Spleen (tissue), 11 donors: ENCODE results near the gene NOTUM. TPM values are rescaled to one million over a fixed set of nuclear protein-coding genes. Genes with fewer than 3 reads are reported as not detected.

Source experiments
- DNase-seq: peaks from one replicate; pipeline ENCODE4 v3.0.0-alpha.2; 2020
- H3K27ac ChIP-seq, 8 donors: fragments of 200-600 bp; sonication (generic) in 7 of 8; 1 replicate in 4 of 8; 2 replicates in 4 of 8; pipeline versions ENCODE4 v1.5.0 to v1.8.0; 2016 to 2021; ENCODE audit warnings: inconsistent platforms in 4 of 8, mild to moderate bottlenecking in 4 of 8, moderate library complexity in 1 of 8
- H3K27me3 ChIP-seq, 7 donors: fragments of 200-600 bp; sonication (generic) in 6 of 7; replicated peaks in 1 of 7; 1 replicate in 4 of 7; 2 replicates in 3 of 7; pipeline versions ENCODE4 v1.5.0 to v1.8.0; 2016 to 2021; ENCODE audit warnings: inconsistent platforms in 3 of 7, mild to moderate bottlenecking in 1 of 7
- H3K36me3 ChIP-seq, 6 donors: fragments of 200-600 bp; sonication (generic) in 5 of 6; 1 replicate in 4 of 6; 2 replicates in 2 of 6; pipeline versions ENCODE4 v1.5.0 to v1.8.0; 2016 to 2021; ENCODE audit warnings: inconsistent platforms in 2 of 6
- H3K4me1 ChIP-seq, 6 donors: fragments of 200-600 bp; sonication (generic) in 5 of 6; 1 replicate in 3 of 6; 2 replicates in 3 of 6; pipeline versions ENCODE4 v1.5.0 to v1.8.0; 2016 to 2021; ENCODE audit warnings: inconsistent platforms in 3 of 6
- H3K4me3 ChIP-seq, 8 donors: fragments of 200-600 bp; sonication (generic) in 7 of 8; 1 replicate in 4 of 8; 2 replicates in 4 of 8; pipeline versions ENCODE4 v1.5.0 to v1.8.0; 2016 to 2021; ENCODE audit warnings: inconsistent platforms in 4 of 8, mild to moderate bottlenecking in 4 of 8, moderate library complexity in 2 of 8
- H3K9me3 ChIP-seq, 8 donors: fragments of 200-600 bp; sonication (generic) in 7 of 8; 1 replicate in 4 of 8; 2 replicates in 4 of 8; pipeline versions ENCODE4 v1.5.0 to v1.8.0; 2016 to 2021; ENCODE audit warnings: inconsistent platforms in 4 of 8
- POLR2A ChIP-seq, 3 donors: fragments of 450-650 bp; IDR thresholded peaks; one replicate each; pipeline ENCODE4 v1.5.1; 2017; ENCODE audit warnings: antibody characterized with exemption in 3 of 3, mild to moderate bottlenecking in 1 of 3
- POLR2AphosphoS5 ChIP-seq, 3 donors: sonication (generic); formaldehyde crosslinking; IDR thresholded peaks; one replicate each; pipeline ENCODE4 v1.5.1; 2017; ENCODE audit warnings: antibody characterized with exemption in 3 of 3
- WGBS, 5 donors: extraction: QIAGEN DNeasy Blood & Tissue Kit in 3 of 5; methylation state at CpG; one replicate each; pipeline versions ENCODE4 v1.1.5 to v1.1.7; 2013 to 2018; 5-methylcytosine and 5-hydroxymethylcytosine counted together
- intact Hi-C: fragments of 100-400 bp; cut with DNase I; formaldehyde crosslinking; loops from one replicate; pipeline ENCODE4 v1.15.0; 2023; ENCODE audit warnings: low total_unique reads
- polyA plus RNA-seq, 3 donors: library from polyadenylated mRNA; stranded (reverse); fragments of 200-250 nt; gene quantifications; one replicate each; pipeline ENCODE4 v1.2.1, GENCODE V29; 2013
- total RNA-seq, 7 donors: library from RNA; depleted of rRNA in 3 of 7; stranded (reverse); fragments of >200 nt in 3 of 7; fragmentation: NEBNext Ultra II Directional in 4 of 7; extraction: Animal tissue kit (Norgen Biotek cat#: 25700) in 4 of 7; gene quantifications; one replicate each; pipeline versions ENCODE4 v1.1.0 to v1.2.1, GENCODE V29; 2016 to 2021
- TF ChIP-seq, protein P1 (sequence below), 11 experiments: fragments of 200-600 bp in 7 of 11; fragments of 450-650 bp in 4 of 11; sonication (generic) in 4 of 11; IDR thresholded peaks in 8 of 11; conservative IDR thresholded peaks in 3 of 11; 1 replicate in 7 of 11; 2 replicates in 4 of 11; pipeline versions ENCODE4 v1.4.0 to v1.8.0; 2016 to 2021; ENCODE audit warnings: antibody characterized with exemption in 11 of 11, inconsistent platforms in 4 of 11, mild to moderate bottlenecking in 1 of 11
- donor health status: healthy with polysubstance abuse.
- donor health status: DM: no; HTN: no; CAD: no; lungs with moderate emphysema.
- donor health status: DM: no; HTN: no; CAD: no.
- donor health status: Bipolar disorder and iron deficiency.
- donor health status: healthy.
- donor health status: DM: no; HTN: no; CAD: no.
- donor health status: DM: yes; HTN: yes; CAD: no.

Gene NOTUM
- total and polyA plus RNA-seq, 10 donors, result 0.03 to 0.85 (median 0.11) TPM; not detected in 5

- Histone ChIP-seq H3K27ac (no peak within 1 kb of the TSS), H3K36me3 (no peaks in the 10 kb centered on the region), H3K9me3 (no peaks in the 10 kb centered on the region), H3K4me3 (no peak within 1 kb of the TSS), H3K27me3 (peaks cover 0 to 28% (median 0%) of the 10 kb centered on the region in 7 donors), H3K4me1 (no peaks in the 10 kb centered on the region)
- intact Hi-C loops, result loop anchor here (2.0 kb wide), 1 partner anchor 44 kb away; no protein-coding TSS in a partner anchor
- 80 to 95% (median 92%) methylated on average over 13 of the region's 13 CpGs for WGBS, 5 donors
- no peak for DNase-seq
- TF ChIP-seq, protein P1, sequence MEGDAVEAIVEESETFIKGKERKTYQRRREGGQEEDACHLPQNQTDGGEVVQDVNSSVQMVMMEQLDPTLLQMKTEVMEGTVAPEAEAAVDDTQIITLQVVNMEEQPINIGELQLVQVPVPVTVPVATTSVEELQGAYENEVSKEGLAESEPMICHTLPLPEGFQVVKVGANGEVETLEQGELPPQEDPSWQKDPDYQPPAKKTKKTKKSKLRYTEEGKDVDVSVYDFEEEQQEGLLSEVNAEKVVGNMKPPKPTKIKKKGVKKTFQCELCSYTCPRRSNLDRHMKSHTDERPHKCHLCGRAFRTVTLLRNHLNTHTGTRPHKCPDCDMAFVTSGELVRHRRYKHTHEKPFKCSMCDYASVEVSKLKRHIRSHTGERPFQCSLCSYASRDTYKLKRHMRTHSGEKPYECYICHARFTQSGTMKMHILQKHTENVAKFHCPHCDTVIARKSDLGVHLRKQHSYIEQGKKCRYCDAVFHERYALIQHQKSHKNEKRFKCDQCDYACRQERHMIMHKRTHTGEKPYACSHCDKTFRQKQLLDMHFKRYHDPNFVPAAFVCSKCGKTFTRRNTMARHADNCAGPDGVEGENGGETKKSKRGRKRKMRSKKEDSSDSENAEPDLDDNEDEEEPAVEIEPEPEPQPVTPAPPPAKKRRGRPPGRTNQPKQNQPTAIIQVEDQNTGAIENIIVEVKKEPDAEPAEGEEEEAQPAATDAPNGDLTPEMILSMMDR (IDR thresholded peaks at IDR 0.05 in 8 of 11, conservative IDR thresholded peaks at IDR 0.05 in 3 of 11), result no peak
- TF ChIP-seq POLR2A (IDR thresholded peaks at IDR 0.05) (no peak), POLR2AphosphoS5 (IDR thresholded peaks at IDR 0.05) (no peak)
Observed at GRCh38 chr17:81947189-81947588, 13.8 kb downstream of the NOTUM start, which contains the start of gene MYADML2. MYADML2 (minus strand) TSS chr17:81947233; CDS start chr17:81941741, 5,492 bp downstream.

DNA sequence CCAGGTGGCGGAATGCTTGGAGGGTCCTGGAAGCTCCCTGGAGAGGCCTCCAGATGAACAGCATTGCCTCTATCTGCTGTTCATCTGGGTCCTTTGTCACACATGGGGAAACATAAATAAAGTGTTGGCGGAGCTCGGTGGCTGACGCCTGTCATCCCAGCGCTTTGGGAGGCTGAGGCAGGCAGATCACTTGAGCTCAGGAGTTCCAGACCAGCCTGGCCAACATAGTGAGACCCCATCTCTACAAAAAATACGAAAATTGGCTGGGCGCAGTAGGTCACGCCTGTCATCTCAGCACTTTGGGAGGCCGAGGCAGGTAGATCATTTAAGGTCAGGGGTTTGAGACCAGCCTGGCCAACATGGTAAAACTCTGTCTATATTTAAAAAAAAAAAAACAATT, 16.1 kb downstream of the NOTUM start:
- no peaks in the 10 kb centered on the region for H3K36me3 ChIP-seq
- H3K4me1 ChIP-seq, result peaks cover 0 to 3% (median 0%) of the 10 kb centered on the region in 6 donors
- H3K27ac ChIP-seq, result no peak overlapping the region
- no peak for DNase-seq
- peaks cover 0 to 52% (median 14%) of the 10 kb centered on the region in 7 donors for H3K27me3 ChIP-seq
- WGBS, 5 donors, result 79 to 91% (median 88%) methylated on average over 9 of the region's 9 CpGs
- no peak overlapping the region for H3K4me3 ChIP-seq
- TF ChIP-seq POLR2AphosphoS5 (IDR thresholded peaks at IDR 0.05) (no peak), POLR2A (IDR thresholded peaks at IDR 0.05) (no peak)
- TF ChIP-seq, protein P1 (IDR thresholded peaks at IDR 0.05 in 8 of 11, conservative IDR thresholded peaks at IDR 0.05 in 3 of 11), result no peak
- intact Hi-C loops, result no loop called here
- no peaks in the 10 kb centered on the region for H3K9me3 ChIP-seq

DNA sequence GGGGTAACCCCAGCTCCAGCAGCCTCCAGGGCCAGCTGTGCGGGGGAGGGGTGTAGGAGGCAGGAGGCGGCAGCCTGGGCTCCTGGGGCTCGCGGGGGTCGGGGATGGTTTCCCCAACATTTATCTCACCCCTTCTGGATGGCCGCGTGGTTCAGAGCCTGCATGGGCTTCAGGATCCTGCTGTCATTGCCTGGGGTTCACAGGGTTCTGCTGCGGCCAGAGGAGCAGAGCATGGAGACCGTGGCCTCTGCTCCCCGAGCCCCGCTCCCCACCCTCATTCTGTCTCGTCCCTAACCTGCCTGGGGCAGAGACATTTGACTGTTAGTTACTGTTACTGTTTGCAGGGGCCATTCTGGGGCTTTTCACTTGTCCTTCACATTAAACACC, 18.8 kb downstream of the NOTUM start:
- peaks cover 0 to 14% (median 7%) of the 10 kb centered on the region in 6 donors for H3K4me1 ChIP-seq
- H3K4me3 ChIP-seq, result no peak overlapping the region
- H3K27ac ChIP-seq, result no peak overlapping the region
- H3K36me3 ChIP-seq, result no peaks in the 10 kb centered on the region
- intact Hi-C loops, result no loop called here
- H3K27me3 ChIP-seq, result peaks cover 0 to 75% (median 21%) of the 10 kb centered on the region in 7 donors
- WGBS, 5 donors, result 52 to 78% (median 66%) methylated on average over 7 to 12 of the region's 12 CpGs
- DNase-seq, result no peak
- no peaks in the 10 kb centered on the region for H3K9me3 ChIP-seq
- TF ChIP-seq, protein P1 (IDR thresholded peaks at IDR 0.05 in 8 of 11, conservative IDR thresholded peaks at IDR 0.05 in 3 of 11), result no peak
- TF ChIP-seq POLR2A (IDR thresholded peaks at IDR 0.05), result no peak
- TF ChIP-seq POLR2AphosphoS5 (IDR thresholded peaks at IDR 0.05), result no peak

DNA sequence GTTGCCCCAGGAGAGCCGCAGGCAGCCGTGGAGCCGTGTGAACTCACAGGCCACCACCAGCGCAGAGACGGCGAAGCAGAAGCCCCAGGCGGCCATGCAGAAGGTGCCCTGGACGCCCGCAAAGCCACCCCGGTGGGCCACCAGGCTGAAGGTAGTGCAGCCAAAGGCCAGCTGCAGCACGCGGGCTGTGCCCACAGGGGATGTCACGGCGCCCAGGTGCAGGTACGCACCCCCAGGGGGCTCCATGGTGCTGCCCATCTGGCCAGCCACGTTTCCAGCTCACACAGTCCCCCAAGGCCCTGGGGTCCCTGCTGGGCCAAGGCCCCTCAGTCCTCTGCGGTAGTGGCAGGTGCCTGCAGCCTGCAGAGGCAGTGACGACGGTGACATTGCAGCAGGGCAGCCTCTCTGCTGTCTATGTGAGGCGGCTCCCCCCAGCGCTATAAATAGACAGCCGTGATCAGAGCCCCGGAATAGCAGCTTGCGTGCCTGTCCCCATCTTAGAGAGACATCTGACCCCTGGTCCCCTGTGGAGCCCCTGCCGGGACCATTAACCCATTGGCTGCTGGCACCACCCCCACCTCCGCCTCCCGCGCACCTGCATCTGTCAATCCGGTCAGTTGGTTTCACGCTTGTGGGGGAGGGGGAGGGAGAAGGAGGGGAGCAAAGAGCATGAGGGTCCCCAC, 19.4 kb downstream of the NOTUM start:
- whole genome bisulfite sequencing, 5 donors, result 35 to 54% (median 45%) methylated on average over 16 to 30 of the region's 30 CpGs; no CpG with 5 or more reads in 1 of the 5 donors
- H3K9me3 ChIP-seq, result no peaks in the 10 kb centered on the region
- no peak overlapping the region for H3K4me3 ChIP-seq
- DNase-seq, result no peak
- H3K27me3 ChIP-seq, result peaks cover 0 to 80% (median 21%) of the 10 kb centered on the region in 7 donors
- TF ChIP-seq, protein P1 (IDR thresholded peaks at IDR 0.05 in 8 of 11, conservative IDR thresholded peaks at IDR 0.05 in 3 of 11), result no peak
- TF ChIP-seq POLR2A (IDR thresholded peaks at IDR 0.05), result no peak
- TF ChIP-seq POLR2AphosphoS5 (IDR thresholded peaks at IDR 0.05), result no peak
- intact Hi-C loops, result no loop called here
- H3K4me1 ChIP-seq, result peaks cover 0 to 20% (median 12%) of the 10 kb centered on the region in 6 donors
- no peaks in the 10 kb centered on the region for H3K36me3 ChIP-seq
- H3K27ac ChIP-seq, result no peak overlapping the region
